ENCODE measurements around the gene PNPLA5. TPM values are rescaled to one million over a fixed set of nuclear protein-coding genes. Genes with fewer than 3 reads are reported as not detected.

Gene PNPLA5
- polyA plus RNA-seq, 2 of the 4 experiments (the other 2 are of a cell fraction): not detected

DNA sequence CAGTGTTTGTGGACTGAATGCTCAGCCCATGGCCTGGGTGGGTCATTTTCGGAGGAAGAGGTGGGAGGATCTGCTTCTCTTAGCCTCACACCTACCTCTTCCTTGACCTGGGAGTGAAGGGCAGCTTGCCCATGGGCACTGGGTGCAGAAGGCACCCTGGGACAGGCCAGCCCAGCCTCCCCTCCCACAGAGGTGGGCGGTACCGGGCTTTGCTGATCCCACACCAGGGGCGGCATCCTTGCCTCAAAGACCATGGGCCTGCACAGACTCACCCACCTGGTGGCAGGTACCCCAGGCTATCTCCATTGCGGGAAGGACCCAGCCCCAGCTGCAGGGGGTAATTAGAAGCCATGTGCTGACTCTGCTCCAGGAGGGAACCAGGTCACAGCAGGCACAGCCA, 1.5 kb upstream of the PNPLA5 start:
- POLR2A ChIA-PET: no interaction called here
- DNase-seq (ENCODE audit: low read depth in 1 of 2, low spot score in 1 of 2) (no peak), ATAC-seq (no peak), FAIRE-seq (no peak)
- CTCF ChIA-PET: interaction anchor here (0.7 to 2.3 kb wide), 3 partner anchors 8 to 52 kb away, joined by 3 to 9 read pairs (median 5); no protein-coding TSS in a partner anchor
- Histone ChIP-seq H3K4me1 (peaks cover 14% of the 10 kb centered on the region), H3K4me2 (no peak overlapping the region), H3K27ac (no peak overlapping the region), H3K4me3 (no peak overlapping the region), H3K9me3 (no peaks in the 10 kb centered on the region)
- WGBS (ENCODE audit: missing lambda C conversion rate): 66% methylated on average over 5 of the region's 5 CpGs
- no peak for TF ChIP-seq EHF (CRISPR knock-in tag; IDR thresholded peaks at IDR 0.05)
- TF ChIP-seq MAFK (IDR thresholded peaks at IDR 0.05; ENCODE audit: partially characterized antibody): no peak
- no peak for TF ChIP-seq RFX5 (IDR thresholded peaks at IDR 0.05)
- no peak for TF ChIP-seq POLR2A (IDR thresholded peaks at IDR 0.05; ENCODE audit: low read length)
- no peak for TF ChIP-seq KDM5A (IDR thresholded peaks at IDR 0.05)
- TF ChIP-seq RAD21 (conservative IDR thresholded peaks at IDR 0.05 in 1 of 2, IDR thresholded peaks at IDR 0.05 in 1 of 2): no peak
- TF ChIP-seq HOXB13 (CRISPR knock-in tag; IDR thresholded peaks at IDR 0.05; ENCODE audit: low read depth): no peak
- TF ChIP-seq NFE2L2 (conservative IDR thresholded peaks at IDR 0.05; ENCODE audit: low read length): no peak
- no peak for TF ChIP-seq KDM1A (IDR thresholded peaks at IDR 0.05; ENCODE audit: low read depth)
- no peak for TF ChIP-seq HOXB5 (CRISPR knock-in tag; IDR thresholded peaks at IDR 0.05)
- TF ChIP-seq E2F6 (IDR thresholded peaks at IDR 0.05; ENCODE audit: borderline replicate concordance, low read depth): no peak
- no peak for TF ChIP-seq HEYL (CRISPR knock-in tag; IDR thresholded peaks at IDR 0.05)
- no peak for TF ChIP-seq MAX (IDR thresholded peaks at IDR 0.05)
- no peak for TF ChIP-seq SMC3 (IDR thresholded peaks at IDR 0.05)
- TF ChIP-seq BCL3 (IDR thresholded peaks at IDR 0.05): no peak
- TF ChIP-seq MYC (IDR thresholded peaks at IDR 0.05; ENCODE audit: borderline replicate concordance, low read length): no peak

DNA sequence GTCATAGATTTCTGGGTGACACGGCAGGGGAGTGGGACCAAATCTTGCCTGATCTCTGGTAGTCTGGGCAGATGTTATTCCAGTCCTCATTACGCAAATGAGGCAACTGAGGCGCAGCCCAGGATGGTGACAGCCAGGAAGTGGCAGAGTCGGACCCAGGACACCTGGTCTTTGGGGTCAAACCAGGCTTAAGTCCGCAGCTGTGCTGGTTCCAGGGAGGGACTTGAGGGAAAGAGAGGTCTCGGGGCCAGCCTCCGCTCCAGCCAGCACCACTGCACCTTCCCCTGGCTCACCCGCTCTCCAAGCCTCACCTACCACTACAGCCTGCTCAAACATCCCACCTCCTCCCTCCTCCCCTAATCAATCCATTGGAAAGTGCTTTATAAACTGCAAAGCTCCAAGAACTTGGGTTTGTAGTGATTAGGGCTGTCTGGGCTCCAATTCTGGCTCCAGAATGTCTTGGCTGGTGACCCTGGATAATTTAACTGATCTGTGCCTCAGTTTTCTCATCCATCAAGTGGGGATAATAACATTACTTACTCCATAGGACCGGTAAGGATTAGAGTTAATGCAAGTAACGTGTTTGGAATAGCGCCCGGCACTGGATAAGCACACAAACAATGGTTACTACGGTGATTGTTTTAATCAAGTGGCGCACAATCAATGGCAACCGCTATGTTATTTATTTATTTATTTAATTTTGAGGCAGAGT, 526 bp upstream of the PNPLA5 start:
- ChIA-PET POLR2A (no interaction called here), CTCF (interaction anchor here (0.7 to 2.3 kb wide), 3 partner anchors 7 to 53 kb away, joined by 3 to 9 read pairs (median 5); no protein-coding TSS in a partner anchor)
- ATAC-seq (no peak), FAIRE-seq (no peak), DNase-seq (ENCODE audit: low read depth in 1 of 2, low spot score in 1 of 2) (no peak)
- 81% methylated on average over 14 of the region's 15 CpGs for WGBS (ENCODE audit: missing lambda C conversion rate)
- peaks cover 5% of the 10 kb centered on the region; the same call in 2 of the 3 replicates for H3K4me1 ChIP-seq
- H3K4me2 ChIP-seq: no peak overlapping the region
- TF ChIP-seq KDM5A (IDR thresholded peaks at IDR 0.05) (no peak), RFX5 (IDR thresholded peaks at IDR 0.05) (no peak), ZNF302 (CRISPR knock-in tag; IDR thresholded peaks at IDR 0.05) (no peak), JUNB (IDR thresholded peaks at IDR 0.05) (no peak), EHF (CRISPR knock-in tag; IDR thresholded peaks at IDR 0.05) (no peak), HOXB5 (CRISPR knock-in tag; IDR thresholded peaks at IDR 0.05) (no peak), FOSB (CRISPR knock-in tag; IDR thresholded peaks at IDR 0.05) (no peak), POLR2A (IDR thresholded peaks at IDR 0.05; ENCODE audit: low read length) (no peak), CTCF (IDR thresholded peaks at IDR 0.05) (no peak), RAD21 (conservative IDR thresholded peaks at IDR 0.05 in 1 of 2, IDR thresholded peaks at IDR 0.05 in 1 of 2) (no peak)
- TF ChIP-seq, protein P1, sequence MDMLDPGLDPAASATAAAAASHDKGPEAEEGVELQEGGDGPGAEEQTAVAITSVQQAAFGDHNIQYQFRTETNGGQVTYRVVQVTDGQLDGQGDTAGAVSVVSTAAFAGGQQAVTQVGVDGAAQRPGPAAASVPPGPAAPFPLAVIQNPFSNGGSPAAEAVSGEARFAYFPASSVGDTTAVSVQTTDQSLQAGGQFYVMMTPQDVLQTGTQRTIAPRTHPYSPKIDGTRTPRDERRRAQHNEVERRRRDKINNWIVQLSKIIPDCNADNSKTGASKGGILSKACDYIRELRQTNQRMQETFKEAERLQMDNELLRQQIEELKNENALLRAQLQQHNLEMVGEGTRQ (IDR thresholded peaks at IDR 0.05): no peak
- H3K27ac ChIP-seq: no peak overlapping the region
- H3K4me3 ChIP-seq: no peak overlapping the region
- no peaks in the 10 kb centered on the region for H3K9me3 ChIP-seq

Measured in A549 (cell line).